Endothelial cell of umbilical vein (primary cell): ENCODE measurements around the gene MTA1. TPM values are rescaled to one million over a fixed set of nuclear protein-coding genes. Genes with fewer than 3 reads are reported as not detected.

ENCODE experiments used
- BruUV-seq: library from RNA; stranded (reverse); fragments of 400-500 nt; replicated peaks from 2 replicates; lab custom pipeline; 2021; lab: Mats Ljungman, UMichigan
- CTCF ChIA-PET: fragments of 300-600, 350-600 bp; sonication (Branson Sonifier 250); formaldehyde crosslinking; loops from one replicate; lab custom pipeline; 2021; ENCODE audit warnings: antibody characterized with exemption, inconsistent platforms; lab: Charles Lee
- POLR2A ChIA-PET: fragments of 300-600, 350-600 bp; sonication (Branson Sonifier 250); formaldehyde crosslinking; loops from one replicate; lab custom pipeline; 2021; ENCODE audit warnings: antibody characterized with exemption, inconsistent platforms; lab: Charles Lee
- DNase-seq: peaks from one replicate; pipeline ENCODE4 v3.0.0-alpha.2; 2011; ENCODE audit warnings: low read depth, low spot score
- FAIRE-seq: peaks from 2 replicates; lab custom pipeline; 2011; peaks lifted over from hg19 to GRCh38; lab: Jason Lieb, UNC
- H2AFZ ChIP-seq: 2 replicates; pipeline ENCODE4 v1.6.0; 2012; ENCODE audit warnings: low read depth, low read length, control low read depth, inconsistent platforms
- H3K27ac ChIP-seq: 2 replicates; pipeline ENCODE4 v1.5.1; 2011; ENCODE audit warnings: low read depth, mild to moderate bottlenecking, control low read depth, low read length, moderate library complexity; ENCODE audit not compliant: insufficient read depth
- H3K27me3 ChIP-seq, 2 experiments: 2 replicates each; pipeline versions ENCODE4 v1.6.0 to v1.6.1; 2011; ENCODE audit warnings: low read length in 2 of 2, mixed read lengths in 1 of 2; ENCODE audit not compliant: control insufficient read depth in 2 of 2, insufficient read depth in 2 of 2
- H3K36me3 ChIP-seq, 2 experiments: 2 replicates in 1 of 2; 3 replicates in 1 of 2; pipeline ENCODE4 v1.5.1; 2011; ENCODE audit warnings: low read length in 2 of 2, mild to moderate bottlenecking in 1 of 2, moderate library complexity in 1 of 2; ENCODE audit not compliant: control insufficient read depth in 2 of 2, insufficient read depth in 2 of 2; ENCODE audit errors: extremely low read depth in 1 of 2
- H3K4me1 ChIP-seq: 3 replicates; pipeline ENCODE4 v1.5.1; 2011; ENCODE audit warnings: mild to moderate bottlenecking, low read length; ENCODE audit not compliant: control insufficient read depth, insufficient read depth; ENCODE audit errors: extremely low read depth
- H3K4me2 ChIP-seq: 2 replicates; pipeline ENCODE4 v1.6.1; 2011; ENCODE audit warnings: low read length, control low read depth, mixed read lengths; ENCODE audit not compliant: insufficient read depth
- H3K4me3 ChIP-seq, 3 experiments: fragments of 200-600 bp in 1 of 3; sonication (generic), shearing (Covaris generic) in 1 of 3; replicated peaks in 1 of 3; 2 replicates each; pipeline ENCODE4 v1.5.1; 2011 to 2016; ENCODE audit warnings: control low read depth in 3 of 3, low read length in 3 of 3, mild to moderate bottlenecking in 2 of 3, inconsistent platforms in 1 of 3, low read depth in 1 of 3, moderate library complexity in 1 of 3; ENCODE audit not compliant: insufficient read depth in 1 of 3
- H3K79me2 ChIP-seq: 2 replicates; pipeline ENCODE4 v1.6.0; 2012; ENCODE audit warnings: low read length, inconsistent platforms; ENCODE audit not compliant: control insufficient read depth, insufficient read depth
- H3K9ac ChIP-seq: replicated peaks from 2 replicates; pipeline ENCODE3; 2011; ENCODE audit warnings: low read length, control low read depth; ENCODE audit not compliant: insufficient read depth; ENCODE audit errors: extremely low read depth
- H3K9me1 ChIP-seq: replicated peaks from 3 replicates; pipeline ENCODE4 v1.6.0; 2011; ENCODE audit warnings: mild to moderate bottlenecking, low read length; ENCODE audit not compliant: control insufficient read depth, insufficient read depth; ENCODE audit errors: extremely low read depth
- H3K9me3 ChIP-seq: replicated peaks from 2 replicates; pipeline ENCODE4 v1.5.1; 2012; ENCODE audit warnings: low read length, inconsistent platforms; ENCODE audit not compliant: control insufficient read depth, insufficient read depth
- H4K20me1 ChIP-seq: replicated peaks from 2 replicates; pipeline ENCODE3; 2011; ENCODE audit warnings: mild to moderate bottlenecking, low read length; ENCODE audit not compliant: control insufficient read depth, insufficient read depth; ENCODE audit errors: extremely low read depth
- CTCF ChIP-seq, 2 donors: IDR thresholded peaks; 1 replicate in 1 of 2; 2 replicates in 1 of 2; pipeline ENCODE4 v1.5.1; 2011; ENCODE audit warnings: low read length in 2 of 2, mild to moderate bottlenecking in 2 of 2, moderate library complexity in 2 of 2, control low read depth in 1 of 2, inconsistent platforms in 1 of 2, low read depth in 1 of 2; ENCODE audit not compliant: insufficient read depth in 1 of 2; ENCODE audit errors: extremely low read depth in 1 of 2
- EZH2 ChIP-seq: IDR thresholded peaks from 2 replicates; pipeline ENCODE4 v1.6.1; 2012; ENCODE audit warnings: borderline replicate concordance, low read depth, mild to moderate bottlenecking, moderate library complexity, low read length, inconsistent platforms; ENCODE audit not compliant: severe bottlenecking
- FOS ChIP-seq: IDR thresholded peaks from 2 replicates; pipeline ENCODE4 v1.6.1; 2011; ENCODE audit warnings: mild to moderate bottlenecking, low read length, moderate library complexity, borderline replicate concordance; ENCODE audit not compliant: insufficient read depth
- GATA2 ChIP-seq: IDR thresholded peaks from 2 replicates; pipeline ENCODE4 v1.7.0; 2011; ENCODE audit warnings: low read depth, mild to moderate bottlenecking, moderate library complexity, mixed read lengths, low read length; ENCODE audit not compliant: insufficient read length, insufficient read depth
- JUN ChIP-seq: IDR thresholded peaks from 2 replicates; pipeline ENCODE4 v1.6.1; 2011; ENCODE audit warnings: borderline replicate concordance, low read depth; ENCODE audit not compliant: insufficient read length, insufficient read depth
- MYC ChIP-seq: IDR thresholded peaks from one replicate; pipeline ENCODE4 v1.6.1; 2011; ENCODE audit warnings: mild to moderate bottlenecking, low read depth, low read length
- POLR2A ChIP-seq: IDR thresholded peaks from 2 replicates; pipeline ENCODE4 v1.6.1; 2012; ENCODE audit warnings: low read depth, mild to moderate bottlenecking, control low read depth, low read length
- POLR2AphosphoS5 ChIP-seq: IDR thresholded peaks from 2 replicates; pipeline ENCODE4 v1.6.1; 2012; ENCODE audit warnings: low read depth, mild to moderate bottlenecking, control low read depth, low read length, moderate library complexity; ENCODE audit not compliant: insufficient read depth
- dilution Hi-C: fragments of 300-500 bp; cut with MboI; formaldehyde crosslinking; loops from one replicate; pipeline ENCODE4 v1.15.0; 2019; ENCODE audit warnings: low sequenced_read_pairs; ENCODE audit not compliant: extremely low pct_ligation_motif_present
- intact Hi-C: fragments of 100-400 bp; cut with micrococcal nuclease; formaldehyde crosslinking; loops from one replicate; pipeline ENCODE4 v1.10.0; 2022
- polyA plus RNA-seq, 4 experiments: library from polyadenylated mRNA; depleted of rRNA in 3 of 4; stranded (reverse) in 3 of 4; unstranded in 1 of 4; fragments of >200 nt; gene quantifications; 2 replicates each; pipeline versions ENCODE4 v1.2.1 to v1.2.3, GENCODE V29; 2011 to 2012; ENCODE audit warnings: missing spikeins in 1 of 4
- total RNA-seq: library from RNA; stranded (reverse); gene quantifications from 2 replicates; pipeline ENCODE4 v1.2.3, GENCODE V29; 2021
- TF ChIP-seq, protein P1 (sequence below): IDR thresholded peaks from 2 replicates; pipeline ENCODE4 v1.6.1; 2011; ENCODE audit not compliant: insufficient read depth, insufficient read length

The MTA1 gene
- total and polyA plus RNA-seq, 2 donors (not counting 3 experiments of a cell fraction or from before 2014, with no cell fraction given) = 85.2 to 167 TPM

DNA sequence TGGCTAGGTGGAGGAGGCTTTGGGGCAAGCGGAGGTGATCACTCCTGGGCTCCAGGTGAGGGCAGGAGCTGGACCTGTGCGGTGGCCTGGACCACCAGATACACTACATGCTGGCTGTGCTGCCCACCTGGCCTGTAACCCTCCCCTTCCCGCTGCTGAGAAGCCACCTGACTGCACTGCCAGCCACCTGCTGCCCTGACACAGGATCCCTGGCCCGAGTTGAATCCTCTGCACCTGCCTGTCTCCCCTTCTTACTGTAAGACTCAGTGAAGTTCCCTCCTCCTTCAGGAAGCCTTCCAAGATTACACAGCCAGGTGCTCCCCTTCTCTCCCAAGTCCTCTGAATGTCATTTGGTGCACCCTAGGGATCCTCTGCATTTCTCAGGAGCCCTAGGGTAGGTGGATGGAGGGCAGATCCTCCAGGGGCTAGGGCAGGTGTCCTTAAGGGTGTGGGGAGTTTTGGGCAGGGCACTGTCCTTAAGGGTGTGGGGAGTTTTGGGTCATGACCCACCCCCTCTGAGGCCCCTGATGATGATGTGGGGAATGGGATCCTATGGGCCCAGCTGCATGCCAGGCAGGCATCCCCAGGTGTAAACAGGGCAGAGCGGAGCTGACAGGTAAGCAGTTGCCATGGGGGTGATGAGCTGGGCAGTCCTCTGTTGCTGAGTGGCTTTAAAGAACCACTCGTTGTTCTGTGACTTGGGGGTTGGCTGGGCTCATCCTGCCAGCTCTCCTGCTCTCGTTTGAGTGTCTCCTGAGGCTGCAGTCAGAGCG is 6.7 kb upstream of the MTA1 start:
- BruUV-seq = no TSS peak

DNA sequence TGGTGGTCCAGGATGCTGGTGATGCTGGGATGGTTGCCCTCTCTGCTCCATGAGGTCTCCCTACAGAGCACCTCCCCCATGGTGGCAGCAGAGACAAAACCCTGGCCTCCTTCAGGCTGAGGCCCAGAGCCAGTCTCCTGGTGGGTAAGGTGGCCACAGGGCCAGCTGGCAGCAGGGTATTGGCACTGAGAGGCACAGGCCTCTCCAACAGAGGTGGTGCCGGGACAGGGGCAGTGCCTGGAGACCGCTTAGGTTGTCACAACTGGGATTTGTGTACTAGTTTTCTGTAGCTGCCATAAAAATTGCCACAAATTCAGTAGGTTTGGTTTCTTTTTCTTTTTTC is 6.1 kb upstream of the MTA1 start:
- no peak for FAIRE-seq
- H3K9ac ChIP-seq = no peak overlapping the region
- peaks cover 6% of the 10 kb centered on the region for H3K4me1 ChIP-seq
- H3K27me3 ChIP-seq = peaks cover 6% of the 10 kb centered on the region in 2 experiments
- no peaks in the 10 kb centered on the region for H3K36me3 ChIP-seq
- ChIA-PET POLR2A (no interaction called here), CTCF (interaction anchor here (1.0 kb wide), 1 partner anchor 42 kb away, joined by 3 read pairs; no protein-coding TSS in a partner anchor)
- no peaks in the 10 kb centered on the region for H3K9me3 ChIP-seq
- dilution Hi-C loops = no loop called here
- no peaks in the 10 kb centered on the region for H4K20me1 ChIP-seq
- DNase-seq = no peak
- TF ChIP-seq POLR2AphosphoS5 = no peak
- TF ChIP-seq CTCF (IDR thresholded peaks at IDR 0.05; ENCODE audit: extremely low read depth in 1 of 2, insufficient read depth in 1 of 2, low read depth in 1 of 2, low read length in 2 of 2) = no peak
- TF ChIP-seq EZH2 = no peak
- TF ChIP-seq, protein P1, sequence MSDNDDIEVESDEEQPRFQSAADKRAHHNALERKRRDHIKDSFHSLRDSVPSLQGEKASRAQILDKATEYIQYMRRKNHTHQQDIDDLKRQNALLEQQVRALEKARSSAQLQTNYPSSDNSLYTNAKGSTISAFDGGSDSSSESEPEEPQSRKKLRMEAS = no peak
- no peak for TF ChIP-seq GATA2
- TF ChIP-seq POLR2A = no peak
- TF ChIP-seq JUN = no peak
- no peak for TF ChIP-seq MYC
- no peak for TF ChIP-seq FOS
- intact Hi-C loops = loop anchor here (10.0 kb wide), 1 partner anchor 109 kb away; the partner anchor contains the start of gene BRF1
- H3K4me2 ChIP-seq = no peak overlapping the region
- no peaks in the 10 kb centered on the region for H3K9me1 ChIP-seq
- H3K27ac ChIP-seq = no peak overlapping the region
- H2AFZ ChIP-seq = no peak overlapping the region
- H3K79me2 ChIP-seq = no peaks in the 10 kb centered on the region
- no peak overlapping the region for H3K4me3 ChIP-seq
- BruUV-seq = no TSS peak

More for the DNA sequence above, 6.7 kb upstream of the MTA1 start:
- ChIA-PET POLR2A (no interaction called here), CTCF (interaction anchor here (0.7 to 1.0 kb wide), 2 partner anchors 38 to 42 kb away, joined by 3 read pairs; no protein-coding TSS in a partner anchor)
- H3K4me1 ChIP-seq = peaks cover 6% of the 10 kb centered on the region
- no peaks in the 10 kb centered on the region for H3K9me3 ChIP-seq
- no peak for DNase-seq
- H3K9me1 ChIP-seq = no peaks in the 10 kb centered on the region
- TF ChIP-seq FOS (no peak), POLR2AphosphoS5 (no peak)
- no peaks in the 10 kb centered on the region for H4K20me1 ChIP-seq
- FAIRE-seq = no peak
- no peaks in the 10 kb centered on the region for H3K79me2 ChIP-seq
- no peak overlapping the region for H3K27ac ChIP-seq
- H3K4me2 ChIP-seq = no peak overlapping the region
- H3K36me3 ChIP-seq = no peaks in the 10 kb centered on the region
- no peak overlapping the region for H3K4me3 ChIP-seq
- peaks cover 6% of the 10 kb centered on the region in 2 experiments for H3K27me3 ChIP-seq
- dilution Hi-C loops = no loop called here
- no peak overlapping the region for H3K9ac ChIP-seq
- intact Hi-C loops = loop anchor here (10.0 kb wide), 1 partner anchor 108 kb away; the partner anchor contains the start of gene BRF1
- no peak overlapping the region for H2AFZ ChIP-seq
